ENCODE measurements around the gene PTPRN2. TPM values are rescaled to one million over a fixed set of nuclear protein-coding genes. Genes with fewer than 3 reads are reported as not detected.

The PTPRN2 gene
- total and polyA plus RNA-seq, 2 of the 13 experiments (the other 11 are each of a cell fraction or from before 2014, with no cell fraction given) = 2.5 to 24.2 TPM

DNA sequence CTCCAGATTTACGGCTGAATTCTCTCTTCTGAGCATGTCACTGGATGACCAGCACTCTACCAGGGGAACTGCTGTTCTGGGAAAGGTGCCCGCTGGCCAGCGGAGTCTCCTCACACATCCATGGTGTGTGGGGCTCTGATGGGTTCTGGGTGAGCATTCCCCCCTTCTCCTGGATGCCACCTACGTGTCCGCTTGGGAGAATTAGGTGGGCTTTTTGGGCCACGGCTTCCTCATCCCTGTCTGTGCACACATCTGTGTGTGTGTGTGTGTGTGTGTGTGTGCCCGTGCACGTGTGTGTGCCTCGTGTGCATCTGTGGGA is 1087.8 kb downstream of the PTPRN2 start:
- Histone ChIP-seq H3K4me3 (replicated peaks in 1 of 3; ENCODE audit: insufficient read depth in 1 of 3, low read depth in 2 of 3, low read length in 3 of 3) (no peak overlapping the region), H3K9me3 (ENCODE audit: low read length) (no peaks in the 10 kb centered on the region), H3K9ac (ENCODE audit: insufficient read depth, low read depth, low read length) (no peak overlapping the region), H3K27me3 (ENCODE audit: control insufficient read depth in 1 of 2, insufficient read depth in 2 of 2, low read length in 2 of 2) (peaks cover 3 to 52% of the 10 kb centered on the region in 2 experiments; a peak in 4 of 5 replicates), H2AFZ (ENCODE audit: low read length) (no peak overlapping the region), H3K36me3 (replicated peaks in 1 of 2; ENCODE audit: control insufficient read depth in 1 of 2, insufficient read depth in 2 of 2, low read length in 2 of 2) (no peaks in the 10 kb centered on the region), H3K4me2 (ENCODE audit: low read depth, low read length) (no peak overlapping the region), H3K79me2 (ENCODE audit: insufficient read depth, low read length) (no peaks in the 10 kb centered on the region), H4K20me1 (ENCODE audit: insufficient read depth, low read length) (0 out of 2 replicates have a peak, but pooled peaks cover 3% of the 10 kb centered on the region), H3K27ac (ENCODE audit: extremely low read length, insufficient read depth, low read length) (no peak overlapping the region), H3K4me1 (ENCODE audit: insufficient read depth, low read length) (no peaks in the 10 kb centered on the region)
- ChIA-PET CTCF (ENCODE audit: low intra/inter-chr PET ratio, low total read pairs) (no interaction called here), POLR2A (no interaction called here)
- intact Hi-C loops (cut with micrococcal nuclease; ENCODE audit: unreplicated experiment) (no loop called here), in situ Hi-C loops (cut with HindIII; ENCODE audit: extremely low pct_ligation_motif_present, low pct_unique_long_range_greater_than_20kb) (no loop called here)
- WGBS (ENCODE audit: low lambda C conversion rate) = 11% methylated on average over 6 of the region's 9 CpGs
- TF ChIP-seq, protein P1, sequence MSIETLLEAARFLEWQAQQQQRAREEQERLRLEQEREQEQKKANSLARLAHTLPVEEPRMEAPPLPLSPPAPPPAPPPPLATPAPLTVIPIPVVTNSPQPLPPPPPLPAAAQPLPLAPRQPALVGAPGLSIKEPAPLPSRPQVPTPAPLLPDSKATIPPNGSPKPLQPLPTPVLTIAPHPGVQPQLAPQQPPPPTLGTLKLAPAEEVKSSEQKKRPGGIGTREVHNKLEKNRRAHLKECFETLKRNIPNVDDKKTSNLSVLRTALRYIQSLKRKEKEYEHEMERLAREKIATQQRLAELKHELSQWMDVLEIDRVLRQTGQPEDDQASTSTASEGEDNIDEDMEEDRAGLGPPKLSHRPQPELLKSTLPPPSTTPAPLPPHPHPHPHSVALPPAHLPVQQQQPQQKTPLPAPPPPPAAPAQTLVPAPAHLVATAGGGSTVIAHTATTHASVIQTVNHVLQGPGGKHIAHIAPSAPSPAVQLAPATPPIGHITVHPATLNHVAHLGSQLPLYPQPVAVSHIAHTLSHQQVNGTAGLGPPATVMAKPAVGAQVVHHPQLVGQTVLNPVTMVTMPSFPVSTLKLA (IDR thresholded peaks at IDR 0.05) = peak; percentile 77; the same call in 1 of the 2 replicates
- TF ChIP-seq, protein P2, sequence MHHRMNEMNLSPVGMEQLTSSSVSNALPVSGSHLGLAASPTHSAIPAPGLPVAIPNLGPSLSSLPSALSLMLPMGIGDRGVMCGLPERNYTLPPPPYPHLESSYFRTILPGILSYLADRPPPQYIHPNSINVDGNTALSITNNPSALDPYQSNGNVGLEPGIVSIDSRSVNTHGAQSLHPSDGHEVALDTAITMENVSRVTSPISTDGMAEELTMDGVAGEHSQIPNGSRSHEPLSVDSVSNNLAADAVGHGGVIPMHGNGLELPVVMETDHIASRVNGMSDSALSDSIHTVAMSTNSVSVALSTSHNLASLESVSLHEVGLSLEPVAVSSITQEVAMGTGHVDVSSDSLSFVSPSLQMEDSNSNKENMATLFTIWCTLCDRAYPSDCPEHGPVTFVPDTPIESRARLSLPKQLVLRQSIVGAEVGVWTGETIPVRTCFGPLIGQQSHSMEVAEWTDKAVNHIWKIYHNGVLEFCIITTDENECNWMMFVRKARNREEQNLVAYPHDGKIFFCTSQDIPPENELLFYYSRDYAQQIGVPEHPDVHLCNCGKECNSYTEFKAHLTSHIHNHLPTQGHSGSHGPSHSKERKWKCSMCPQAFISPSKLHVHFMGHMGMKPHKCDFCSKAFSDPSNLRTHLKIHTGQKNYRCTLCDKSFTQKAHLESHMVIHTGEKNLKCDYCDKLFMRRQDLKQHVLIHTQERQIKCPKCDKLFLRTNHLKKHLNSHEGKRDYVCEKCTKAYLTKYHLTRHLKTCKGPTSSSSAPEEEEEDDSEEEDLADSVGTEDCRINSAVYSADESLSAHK (CRISPR knock-in tag; IDR thresholded peaks at IDR 0.05; ENCODE audit: borderline replicate concordance) = no peak
- TF ChIP-seq, protein P3, sequence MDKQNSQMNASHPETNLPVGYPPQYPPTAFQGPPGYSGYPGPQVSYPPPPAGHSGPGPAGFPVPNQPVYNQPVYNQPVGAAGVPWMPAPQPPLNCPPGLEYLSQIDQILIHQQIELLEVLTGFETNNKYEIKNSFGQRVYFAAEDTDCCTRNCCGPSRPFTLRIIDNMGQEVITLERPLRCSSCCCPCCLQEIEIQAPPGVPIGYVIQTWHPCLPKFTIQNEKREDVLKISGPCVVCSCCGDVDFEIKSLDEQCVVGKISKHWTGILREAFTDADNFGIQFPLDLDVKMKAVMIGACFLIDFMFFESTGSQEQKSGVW (CRISPR knock-in tag; IDR thresholded peaks at IDR 0.05; ENCODE audit: borderline replicate concordance) = no peak
- TF ChIP-seq ZNF670 (CRISPR knock-in tag; IDR thresholded peaks at IDR 0.05; ENCODE audit: borderline replicate concordance) (no peak), HDAC6 (IDR thresholded peaks at IDR 0.05; ENCODE audit: low read depth, low read length) (no peak), ZSCAN31 (CRISPR knock-in tag; IDR thresholded peaks at IDR 0.05; ENCODE audit: low read depth) (no peak), ZNF749 (CRISPR knock-in tag; IDR thresholded peaks at IDR 0.05; ENCODE audit: borderline replicate concordance) (no peak)
- TF ChIP-seq, protein P4, sequence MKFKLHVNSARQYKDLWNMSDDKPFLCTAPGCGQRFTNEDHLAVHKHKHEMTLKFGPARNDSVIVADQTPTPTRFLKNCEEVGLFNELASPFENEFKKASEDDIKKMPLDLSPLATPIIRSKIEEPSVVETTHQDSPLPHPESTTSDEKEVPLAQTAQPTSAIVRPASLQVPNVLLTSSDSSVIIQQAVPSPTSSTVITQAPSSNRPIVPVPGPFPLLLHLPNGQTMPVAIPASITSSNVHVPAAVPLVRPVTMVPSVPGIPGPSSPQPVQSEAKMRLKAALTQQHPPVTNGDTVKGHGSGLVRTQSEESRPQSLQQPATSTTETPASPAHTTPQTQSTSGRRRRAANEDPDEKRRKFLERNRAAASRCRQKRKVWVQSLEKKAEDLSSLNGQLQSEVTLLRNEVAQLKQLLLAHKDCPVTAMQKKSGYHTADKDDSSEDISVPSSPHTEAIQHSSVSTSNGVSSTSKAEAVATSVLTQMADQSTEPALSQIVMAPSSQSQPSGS (CRISPR knock-in tag; IDR thresholded peaks at IDR 0.05) = no peak
- TF ChIP-seq, protein P5, sequence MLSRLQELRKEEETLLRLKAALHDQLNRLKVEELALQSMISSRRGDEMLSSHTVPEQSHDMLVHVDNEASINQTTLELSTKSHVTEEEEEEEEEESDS (CRISPR knock-in tag; IDR thresholded peaks at IDR 0.05; ENCODE audit: borderline replicate concordance) = no peak
- FAIRE-seq (no peak), ATAC-seq (no peak; the same call in 2 of the 3 replicates), DNase-seq (ENCODE audit: low spot score) (no peak)
- no TSS peak for BruUV-seq (replicated peaks)
